HFF-Myc (cell line): ENCODE results near the gene CDH26.

Source experiments
- DNase-seq: peaks from one replicate; pipeline ENCODE4 v3.0.0-alpha.2; 2011; ENCODE audit warnings: low read depth; ENCODE audit errors: extremely low read depth
- H3K4me3 ChIP-seq: replicated peaks from 2 replicates; pipeline ENCODE4 v1.5.1; 2011; ENCODE audit warnings: low read depth, mild to moderate bottlenecking, control low read depth, low read length
- TF ChIP-seq, protein P1 (sequence below): IDR thresholded peaks from 2 replicates; pipeline ENCODE4 v1.5.1; 2012; ENCODE audit warnings: mild to moderate bottlenecking, low read depth, low read length, control low read depth; ENCODE audit errors: missing control alignments

The CDH26 gene

DNA sequence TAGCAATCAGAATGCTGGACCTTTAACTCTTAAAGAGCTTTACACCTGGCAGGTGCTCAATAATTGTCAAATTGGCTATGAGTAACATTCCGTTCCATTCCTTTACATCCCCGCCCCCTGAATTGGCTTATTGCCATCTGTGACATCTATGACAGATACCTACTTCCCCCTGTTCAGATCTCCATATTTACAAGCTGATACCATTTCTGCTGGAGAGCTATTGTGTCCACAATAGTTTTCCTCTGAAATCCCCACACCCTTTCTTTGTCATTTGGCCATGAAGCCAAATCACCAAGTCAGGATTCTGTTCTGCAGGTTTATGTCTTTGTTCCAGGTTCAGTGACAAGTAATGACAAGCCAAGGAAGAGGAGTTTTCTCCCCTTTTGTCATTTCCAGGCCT, 3.2 kb downstream of the CDH26 start:
- no peak overlapping the region for H3K4me3 ChIP-seq
- TF ChIP-seq, protein P1, sequence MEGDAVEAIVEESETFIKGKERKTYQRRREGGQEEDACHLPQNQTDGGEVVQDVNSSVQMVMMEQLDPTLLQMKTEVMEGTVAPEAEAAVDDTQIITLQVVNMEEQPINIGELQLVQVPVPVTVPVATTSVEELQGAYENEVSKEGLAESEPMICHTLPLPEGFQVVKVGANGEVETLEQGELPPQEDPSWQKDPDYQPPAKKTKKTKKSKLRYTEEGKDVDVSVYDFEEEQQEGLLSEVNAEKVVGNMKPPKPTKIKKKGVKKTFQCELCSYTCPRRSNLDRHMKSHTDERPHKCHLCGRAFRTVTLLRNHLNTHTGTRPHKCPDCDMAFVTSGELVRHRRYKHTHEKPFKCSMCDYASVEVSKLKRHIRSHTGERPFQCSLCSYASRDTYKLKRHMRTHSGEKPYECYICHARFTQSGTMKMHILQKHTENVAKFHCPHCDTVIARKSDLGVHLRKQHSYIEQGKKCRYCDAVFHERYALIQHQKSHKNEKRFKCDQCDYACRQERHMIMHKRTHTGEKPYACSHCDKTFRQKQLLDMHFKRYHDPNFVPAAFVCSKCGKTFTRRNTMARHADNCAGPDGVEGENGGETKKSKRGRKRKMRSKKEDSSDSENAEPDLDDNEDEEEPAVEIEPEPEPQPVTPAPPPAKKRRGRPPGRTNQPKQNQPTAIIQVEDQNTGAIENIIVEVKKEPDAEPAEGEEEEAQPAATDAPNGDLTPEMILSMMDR = no peak
- DNase-seq = no peak

DNA sequence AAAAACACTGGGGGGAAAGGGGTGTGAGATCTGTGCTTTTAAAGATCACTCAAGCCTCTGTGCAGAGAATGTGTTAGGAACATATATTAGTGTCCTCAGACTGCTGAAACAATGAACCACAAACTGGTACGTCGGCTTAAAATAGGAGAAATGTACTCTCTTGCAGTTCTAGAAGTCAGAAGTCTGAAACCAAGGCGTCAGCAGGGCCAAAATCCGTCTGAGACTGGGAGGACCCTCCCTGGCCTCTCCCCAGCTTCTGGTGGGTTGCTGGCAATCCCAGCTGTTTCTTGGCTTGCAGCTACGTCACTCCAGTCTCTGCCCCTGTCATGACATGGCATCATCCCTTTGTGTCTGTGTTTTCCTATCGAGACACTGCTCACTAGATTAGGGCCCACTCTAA, 3.9 kb downstream of the CDH26 start:
- no peak for DNase-seq
- TF ChIP-seq, protein P1 = no peak
- no peak overlapping the region for H3K4me3 ChIP-seq

DNA sequence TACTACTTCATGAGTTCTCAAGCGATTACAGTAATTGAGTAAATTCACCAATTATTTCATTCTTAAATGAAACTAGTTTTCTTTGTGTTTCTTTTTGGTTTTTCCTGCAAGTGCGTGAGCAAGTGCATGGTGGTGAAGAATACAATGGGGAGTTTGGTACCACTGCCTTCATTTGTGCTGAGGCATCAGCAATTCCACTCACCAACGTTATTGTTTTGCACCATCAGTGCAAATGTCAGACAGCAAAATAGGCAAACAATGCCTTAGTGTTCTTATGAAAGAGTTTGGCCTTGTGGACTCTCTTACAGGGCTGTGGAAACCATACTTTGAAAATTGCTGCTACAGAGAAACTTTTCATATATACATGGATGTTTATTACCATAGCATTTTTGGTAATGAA, 8.2 kb downstream of the CDH26 start:
- TF ChIP-seq, protein P1 = no peak
- DNase-seq = no peak
- H3K4me3 ChIP-seq = no peak overlapping the region

DNA sequence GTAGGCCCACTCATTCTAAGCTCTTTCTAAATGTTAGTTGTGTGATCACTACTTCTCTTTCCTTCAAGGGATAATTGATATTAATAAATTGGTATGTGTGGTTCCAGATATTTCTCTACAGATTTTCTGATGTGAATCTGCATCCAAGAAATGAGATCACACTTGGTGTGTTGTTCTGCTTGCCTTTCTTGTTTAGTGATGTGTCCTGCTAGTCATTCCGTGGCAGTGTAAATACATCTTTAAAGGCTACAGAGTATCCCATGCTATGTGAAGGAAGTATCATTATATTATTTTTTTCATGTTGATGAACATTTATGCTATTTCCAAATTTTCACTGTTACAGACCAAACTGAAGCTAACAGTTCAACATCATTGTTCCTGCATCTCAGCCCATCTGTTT, 13.2 kb downstream of the CDH26 start:
- TF ChIP-seq, protein P1 = no peak
- no peak overlapping the region for H3K4me3 ChIP-seq
- DNase-seq = no peak

DNA sequence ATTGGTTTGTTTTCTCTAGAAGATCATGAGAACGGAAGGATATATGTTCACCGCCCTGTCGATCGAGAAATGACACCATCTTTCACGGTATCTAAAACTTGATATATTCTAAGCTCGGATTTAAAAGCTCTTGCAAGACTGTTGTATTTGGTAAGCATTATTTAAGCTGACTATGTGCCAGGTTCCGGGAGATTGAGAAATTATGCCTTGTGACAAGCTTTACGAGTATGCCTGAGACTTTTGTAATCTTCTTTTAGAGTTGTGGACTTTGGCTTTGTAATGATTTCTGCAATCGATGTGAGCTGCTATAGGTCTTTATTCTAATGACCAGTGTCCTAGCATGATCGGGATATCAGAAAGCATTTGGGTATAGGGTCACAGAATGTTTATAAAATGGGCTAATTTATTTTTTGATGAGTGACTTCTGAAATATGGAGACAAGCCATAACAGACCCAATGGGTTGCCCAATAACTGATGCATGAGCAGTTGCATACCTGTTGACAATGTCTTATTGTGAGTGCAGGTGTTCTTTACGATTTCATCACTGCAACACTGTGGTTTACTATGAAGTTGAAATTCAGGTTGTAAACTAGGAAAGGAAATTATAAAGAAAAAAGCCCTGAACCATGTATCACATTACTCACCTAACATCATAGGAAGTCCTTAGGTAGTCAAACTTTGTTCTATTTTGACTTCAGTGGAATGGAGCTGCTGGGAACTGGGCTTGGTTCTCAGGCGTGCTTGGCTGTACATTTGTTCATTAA, 14.0 kb downstream of the CDH26 start:
- DNase-seq = no peak

DNA sequence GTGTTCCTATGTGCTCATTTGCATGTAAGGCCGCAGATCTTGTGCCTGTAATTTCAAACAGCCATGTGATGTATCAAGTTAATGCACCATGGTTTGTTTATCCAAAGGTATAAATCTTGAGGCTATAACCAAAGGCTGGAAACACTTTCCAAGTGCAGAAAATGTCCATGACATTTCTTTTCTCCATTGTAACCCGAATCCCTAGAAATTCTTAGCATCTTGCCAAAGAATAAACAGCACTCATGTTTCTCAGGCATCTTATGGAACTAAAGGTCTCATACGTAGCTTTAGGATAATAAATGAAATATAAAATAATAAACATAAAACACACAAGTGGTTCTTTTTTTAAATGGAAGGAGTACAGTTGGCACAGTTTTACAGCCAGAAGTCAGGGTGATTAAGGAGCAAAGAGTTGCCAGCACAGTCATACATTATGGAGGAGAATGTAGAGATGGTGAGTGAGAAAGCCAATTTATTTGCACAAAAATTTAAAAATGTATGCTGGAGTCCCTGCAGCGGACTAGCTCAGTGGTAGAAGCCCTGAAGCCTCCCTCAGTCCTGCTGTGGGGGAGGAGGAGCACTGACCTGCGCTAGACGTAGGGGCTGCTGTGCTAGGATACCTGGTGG, 18.0 kb downstream of the CDH26 start:
- no peak overlapping the region for H3K4me3 ChIP-seq
- DNase-seq = no peak
- TF ChIP-seq, protein P1 = no peak

More for the DNA sequence above, 14.0 kb downstream of the CDH26 start:
- H3K4me3 ChIP-seq = no peak overlapping the region
- TF ChIP-seq, protein P1 = no peak

DNA sequence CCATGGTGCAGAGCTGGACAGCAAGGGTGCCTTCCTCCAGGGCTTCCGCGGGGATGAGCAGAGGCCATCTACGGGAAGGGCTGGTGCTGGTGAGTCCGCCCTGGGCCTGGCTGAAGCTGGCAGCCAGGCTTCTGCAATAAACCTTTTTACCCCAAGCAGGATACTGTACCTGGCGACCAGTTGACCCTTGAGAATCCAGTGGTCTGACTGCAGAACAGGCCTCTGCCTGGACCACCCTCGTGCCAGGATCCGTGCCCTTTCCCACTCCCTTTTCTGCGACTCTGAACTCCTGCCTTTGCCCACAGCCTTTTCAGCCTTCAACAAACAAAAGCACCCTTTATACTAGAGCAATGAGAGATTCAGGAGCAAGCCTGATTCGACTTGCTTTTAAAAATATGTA, 18.9 kb downstream of the CDH26 start:
- no peak for DNase-seq
- H3K4me3 ChIP-seq = no peak overlapping the region
- TF ChIP-seq, protein P1 = no peak
